ACHN (cell line): ENCODE measurements around the gene SLC12A5.
A peak's percentile ranks its signal among the peaks of the same experiment; 100 is the strongest.
"Not testable (repeated sequence)": the region's sequence is repeated elsewhere in the genome, so short reads cannot be mapped to it uniquely, and the experiment has no call there.

Source experiments
- DNase-seq: peaks from one replicate; pipeline ENCODE4 v3.0.0-alpha.2; 2015
- in situ Hi-C: cut with HindIII; loops from 2 replicates; pipeline ENCODE4 v1.10.0; 2017; ENCODE audit warnings: low sequenced_read_pairs, low pct_ligation_motif_present, low pct_unique_long_range_greater_than_20kb

The SLC12A5 gene

GRCh38 chr20:46028772-46029371, at the start of gene SLC12A5:
Gene SLC12A5 (plus strand): TSS chr20:46029215. CDS start chr20:46029345, 130 bp downstream.
- DNase-seq, result no peak
- in situ Hi-C loops, result no loop called here

- DNase-seq, result no peak
- in situ Hi-C loops, result no loop called here
These were observed 47.8 kb upstream of the SLC12A5 start for GRCh38 chr20:45981261-45981660.

- in situ Hi-C loops, result no loop called here
- no peak for DNase-seq
These were observed 45.7 kb upstream of the SLC12A5 start for GRCh38 chr20:45983279-45983743.

- in situ Hi-C loops, result no loop called here
- peak; percentile 9 for DNase-seq
These were observed 43.4 kb upstream of the SLC12A5 start for GRCh38 chr20:45985573-45985972.

- in situ Hi-C loops, result no loop called here
- peak; percentile 68 for DNase-seq
These were observed 41.8 kb upstream of the SLC12A5 start for GRCh38 chr20:45987108-45987780.

- DNase-seq, in situ Hi-C loops: not testable (repeated sequence)
These were observed 40.2 kb upstream of the SLC12A5 start for GRCh38 chr20:45988830-45989229.

GRCh38 chr20:45991616-45992015, 37.4 kb upstream of the SLC12A5 start:
- in situ Hi-C loops, result no loop called here
- no peak for DNase-seq

GRCh38 chr20:45993197-45993951, 35.6 kb upstream of the SLC12A5 start:
- DNase-seq, result no peak
- in situ Hi-C loops, result no loop called here

- DNase-seq, result no peak
- in situ Hi-C loops, result no loop called here
These were observed 34.1 kb upstream of the SLC12A5 start for GRCh38 chr20:45994761-45995493.

GRCh38 chr20:45995495-45996097, 33.4 kb upstream of the SLC12A5 start:
- DNase-seq, in situ Hi-C loops: not testable (repeated sequence)

GRCh38 chr20:45997187-45997586, 31.8 kb upstream of the SLC12A5 start:
- in situ Hi-C loops, result no loop called here
- DNase-seq, result no peak

GRCh38 chr20:45998337-45998736, 30.7 kb upstream of the SLC12A5 start:
- no peak for DNase-seq
- in situ Hi-C loops, result no loop called here

GRCh38 chr20:45998761-45999160, 30.3 kb upstream of the SLC12A5 start:
- DNase-seq, result no peak

GRCh38 chr20:45999557-46000261, 29.3 kb upstream of the SLC12A5 start:
- in situ Hi-C loops, result no loop called here
- no peak for DNase-seq

More at GRCh38 chr20:45998761-45999160, 30.3 kb upstream of the SLC12A5 start:
- in situ Hi-C loops, result no loop called here

- in situ Hi-C loops, result no loop called here
These were observed 28.6 kb upstream of the SLC12A5 start for GRCh38 chr20:46000262-46000996.

GRCh38 chr20:46001498-46001897, 27.5 kb upstream of the SLC12A5 start:
- in situ Hi-C loops, result no loop called here
- DNase-seq, result no peak

More at GRCh38 chr20:46000262-46000996, 28.6 kb upstream of the SLC12A5 start:
- DNase-seq, result no peak

GRCh38 chr20:46002008-46002407, 27.0 kb upstream of the SLC12A5 start:
- no peak for DNase-seq
- in situ Hi-C loops, result no loop called here
